H1 (cell line): ENCODE measurements around the gene SLC30A5. TPM values are rescaled to one million over a fixed set of nuclear protein-coding genes. Genes with fewer than 3 reads are reported as not detected.

Experiments used
- CEBPB ChIP-seq: IDR thresholded peaks from 2 replicates; pipeline ENCODE4 v1.6.1; 2012; ENCODE audit warnings: low read depth, low read length
- CHD1 ChIP-seq: IDR thresholded peaks from 2 replicates; pipeline ENCODE4 v1.6.1; 2012; ENCODE audit warnings: low read depth, low read length, improper control_type of control experiment
- EP300 ChIP-seq, 2 experiments: IDR thresholded peaks; 1 replicate in 1 of 2; 2 replicates in 1 of 2; pipeline ENCODE4 v1.6.1; 2011 to 2012; ENCODE audit warnings: low read depth in 2 of 2, low read length in 2 of 2, mild to moderate bottlenecking in 2 of 2, borderline replicate concordance in 1 of 2, inconsistent platforms in 1 of 2, moderate library complexity in 1 of 2
- FOSL1 ChIP-seq: IDR thresholded peaks from 2 replicates; pipeline ENCODE4 v1.6.1; 2011; ENCODE audit warnings: mild to moderate bottlenecking, low read depth, low read length, moderate library complexity; ENCODE audit not compliant: insufficient read depth
- KDM1A ChIP-seq: fragments of 200-600, 300-600 bp; sonication (generic); IDR thresholded peaks from 2 replicates; pipeline ENCODE4 v1.7.1; 2016; ENCODE audit warnings: mild to moderate bottlenecking, low read length, borderline replicate concordance
- NANOG ChIP-seq: IDR thresholded peaks from 2 replicates; pipeline ENCODE4 v1.6.1; 2011; ENCODE audit warnings: low read length, low read depth, mild to moderate bottlenecking, inconsistent platforms; ENCODE audit not compliant: insufficient read depth, poor library complexity, severe bottlenecking
- SAP30 ChIP-seq: fragments of 300-600 bp; sonication (generic); IDR thresholded peaks from 2 replicates; pipeline ENCODE4 v1.7.1; 2012; ENCODE audit warnings: low read length, moderate library complexity, mild to moderate bottlenecking, inconsistent platforms; ENCODE audit not compliant: insufficient read depth, insufficient replicate concordance
- TAF1 ChIP-seq: IDR thresholded peaks from 2 replicates; pipeline ENCODE4 v1.6.1; 2011; ENCODE audit warnings: mild to moderate bottlenecking, low read depth, low read length
- polyA plus RNA-seq, 7 experiments: library from polyadenylated mRNA; depleted of rRNA in 3 of 7; stranded (reverse) in 5 of 7; unstranded in 2 of 7; fragments of >200 nt in 5 of 7; fragments of 200-250 nt in 2 of 7; gene quantifications; 1 replicate in 5 of 7; 2 replicates in 1 of 7; 4 replicates in 1 of 7; pipeline versions ENCODE4 v1.2.1 to v1.2.3, GENCODE V29; 2011 to 2013; ENCODE audit warnings: missing spikeins in 2 of 7, mixed read lengths in 2 of 7
- total RNA-seq: library from RNA; stranded (reverse); fragmentation: NEBNext Ultra II Directional; extraction: Animal tissue kit (Norgen Biotek cat#: 25700); gene quantifications from 2 replicates; pipeline ENCODE4 v1.2.1, GENCODE V29; 2021
- TF ChIP-seq, protein P1 (sequence below): fragments of 300-600 bp; sonication (generic); IDR thresholded peaks from 2 replicates; pipeline ENCODE4 v1.7.1; 2012; ENCODE audit warnings: low read length, moderate library complexity, mild to moderate bottlenecking, inconsistent platforms; ENCODE audit not compliant: insufficient replicate concordance
- TF ChIP-seq, protein P2 (sequence below): IDR thresholded peaks from 2 replicates; pipeline ENCODE4 v1.6.1; 2011; ENCODE audit warnings: low read depth, mild to moderate bottlenecking, low read length; ENCODE audit not compliant: insufficient read depth

Gene SLC30A5
- total and polyA plus RNA-seq, 2 of the 8 experiments (the other 6 are each of a cell fraction or from before 2014, with no cell fraction given) = 31.0 to 43.5 TPM

DNA sequence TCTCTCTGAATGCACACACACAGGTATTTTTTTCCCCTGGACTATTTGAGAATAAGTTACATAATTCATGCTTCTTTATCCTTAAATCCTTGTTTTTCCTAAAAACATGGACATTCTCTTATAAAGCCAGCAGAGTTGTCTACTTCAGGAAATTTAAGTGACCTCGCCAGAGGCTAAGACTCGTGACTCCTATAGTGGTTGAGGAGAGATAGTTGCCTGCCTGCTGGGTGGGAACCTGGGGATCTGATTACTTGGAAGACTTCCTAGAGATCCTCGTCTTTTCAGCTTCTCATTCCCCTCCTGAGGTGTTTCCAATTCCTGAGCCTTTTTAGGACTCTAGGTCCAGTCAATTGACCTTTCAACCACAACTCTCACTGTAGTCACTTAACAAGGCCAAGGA lies 5.5 kb downstream of the SLC30A5 start (continued):
- TF ChIP-seq, protein P1, sequence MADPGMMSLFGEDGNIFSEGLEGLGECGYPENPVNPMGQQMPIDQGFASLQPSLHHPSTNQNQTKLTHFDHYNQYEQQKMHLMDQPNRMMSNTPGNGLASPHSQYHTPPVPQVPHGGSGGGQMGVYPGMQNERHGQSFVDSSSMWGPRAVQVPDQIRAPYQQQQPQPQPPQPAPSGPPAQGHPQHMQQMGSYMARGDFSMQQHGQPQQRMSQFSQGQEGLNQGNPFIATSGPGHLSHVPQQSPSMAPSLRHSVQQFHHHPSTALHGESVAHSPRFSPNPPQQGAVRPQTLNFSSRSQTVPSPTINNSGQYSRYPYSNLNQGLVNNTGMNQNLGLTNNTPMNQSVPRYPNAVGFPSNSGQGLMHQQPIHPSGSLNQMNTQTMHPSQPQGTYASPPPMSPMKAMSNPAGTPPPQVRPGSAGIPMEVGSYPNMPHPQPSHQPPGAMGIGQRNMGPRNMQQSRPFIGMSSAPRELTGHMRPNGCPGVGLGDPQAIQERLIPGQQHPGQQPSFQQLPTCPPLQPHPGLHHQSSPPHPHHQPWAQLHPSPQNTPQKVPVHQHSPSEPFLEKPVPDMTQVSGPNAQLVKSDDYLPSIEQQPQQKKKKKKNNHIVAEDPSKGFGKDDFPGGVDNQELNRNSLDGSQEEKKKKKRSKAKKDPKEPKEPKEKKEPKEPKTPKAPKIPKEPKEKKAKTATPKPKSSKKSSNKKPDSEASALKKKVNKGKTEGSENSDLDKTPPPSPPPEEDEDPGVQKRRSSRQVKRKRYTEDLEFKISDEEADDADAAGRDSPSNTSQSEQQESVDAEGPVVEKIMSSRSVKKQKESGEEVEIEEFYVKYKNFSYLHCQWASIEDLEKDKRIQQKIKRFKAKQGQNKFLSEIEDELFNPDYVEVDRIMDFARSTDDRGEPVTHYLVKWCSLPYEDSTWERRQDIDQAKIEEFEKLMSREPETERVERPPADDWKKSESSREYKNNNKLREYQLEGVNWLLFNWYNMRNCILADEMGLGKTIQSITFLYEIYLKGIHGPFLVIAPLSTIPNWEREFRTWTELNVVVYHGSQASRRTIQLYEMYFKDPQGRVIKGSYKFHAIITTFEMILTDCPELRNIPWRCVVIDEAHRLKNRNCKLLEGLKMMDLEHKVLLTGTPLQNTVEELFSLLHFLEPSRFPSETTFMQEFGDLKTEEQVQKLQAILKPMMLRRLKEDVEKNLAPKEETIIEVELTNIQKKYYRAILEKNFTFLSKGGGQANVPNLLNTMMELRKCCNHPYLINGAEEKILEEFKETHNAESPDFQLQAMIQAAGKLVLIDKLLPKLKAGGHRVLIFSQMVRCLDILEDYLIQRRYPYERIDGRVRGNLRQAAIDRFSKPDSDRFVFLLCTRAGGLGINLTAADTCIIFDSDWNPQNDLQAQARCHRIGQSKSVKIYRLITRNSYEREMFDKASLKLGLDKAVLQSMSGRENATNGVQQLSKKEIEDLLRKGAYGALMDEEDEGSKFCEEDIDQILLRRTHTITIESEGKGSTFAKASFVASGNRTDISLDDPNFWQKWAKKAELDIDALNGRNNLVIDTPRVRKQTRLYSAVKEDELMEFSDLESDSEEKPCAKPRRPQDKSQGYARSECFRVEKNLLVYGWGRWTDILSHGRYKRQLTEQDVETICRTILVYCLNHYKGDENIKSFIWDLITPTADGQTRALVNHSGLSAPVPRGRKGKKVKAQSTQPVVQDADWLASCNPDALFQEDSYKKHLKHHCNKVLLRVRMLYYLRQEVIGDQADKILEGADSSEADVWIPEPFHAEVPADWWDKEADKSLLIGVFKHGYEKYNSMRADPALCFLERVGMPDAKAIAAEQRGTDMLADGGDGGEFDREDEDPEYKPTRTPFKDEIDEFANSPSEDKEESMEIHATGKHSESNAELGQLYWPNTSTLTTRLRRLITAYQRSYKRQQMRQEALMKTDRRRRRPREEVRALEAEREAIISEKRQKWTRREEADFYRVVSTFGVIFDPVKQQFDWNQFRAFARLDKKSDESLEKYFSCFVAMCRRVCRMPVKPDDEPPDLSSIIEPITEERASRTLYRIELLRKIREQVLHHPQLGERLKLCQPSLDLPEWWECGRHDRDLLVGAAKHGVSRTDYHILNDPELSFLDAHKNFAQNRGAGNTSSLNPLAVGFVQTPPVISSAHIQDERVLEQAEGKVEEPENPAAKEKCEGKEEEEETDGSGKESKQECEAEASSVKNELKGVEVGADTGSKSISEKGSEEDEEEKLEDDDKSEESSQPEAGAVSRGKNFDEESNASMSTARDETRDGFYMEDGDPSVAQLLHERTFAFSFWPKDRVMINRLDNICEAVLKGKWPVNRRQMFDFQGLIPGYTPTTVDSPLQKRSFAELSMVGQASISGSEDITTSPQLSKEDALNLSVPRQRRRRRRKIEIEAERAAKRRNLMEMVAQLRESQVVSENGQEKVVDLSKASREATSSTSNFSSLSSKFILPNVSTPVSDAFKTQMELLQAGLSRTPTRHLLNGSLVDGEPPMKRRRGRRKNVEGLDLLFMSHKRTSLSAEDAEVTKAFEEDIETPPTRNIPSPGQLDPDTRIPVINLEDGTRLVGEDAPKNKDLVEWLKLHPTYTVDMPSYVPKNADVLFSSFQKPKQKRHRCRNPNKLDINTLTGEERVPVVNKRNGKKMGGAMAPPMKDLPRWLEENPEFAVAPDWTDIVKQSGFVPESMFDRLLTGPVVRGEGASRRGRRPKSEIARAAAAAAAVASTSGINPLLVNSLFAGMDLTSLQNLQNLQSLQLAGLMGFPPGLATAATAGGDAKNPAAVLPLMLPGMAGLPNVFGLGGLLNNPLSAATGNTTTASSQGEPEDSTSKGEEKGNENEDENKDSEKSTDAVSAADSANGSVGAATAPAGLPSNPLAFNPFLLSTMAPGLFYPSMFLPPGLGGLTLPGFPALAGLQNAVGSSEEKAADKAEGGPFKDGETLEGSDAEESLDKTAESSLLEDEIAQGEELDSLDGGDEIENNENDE = no peak
- TF ChIP-seq SAP30 = no peak
- TF ChIP-seq TAF1 = no peak
- no peak for TF ChIP-seq EP300 (IDR thresholded peaks at IDR 0.05; ENCODE audit: borderline replicate concordance in 1 of 2, low read depth in 2 of 2, low read length in 2 of 2)
- TF ChIP-seq, protein P2, sequence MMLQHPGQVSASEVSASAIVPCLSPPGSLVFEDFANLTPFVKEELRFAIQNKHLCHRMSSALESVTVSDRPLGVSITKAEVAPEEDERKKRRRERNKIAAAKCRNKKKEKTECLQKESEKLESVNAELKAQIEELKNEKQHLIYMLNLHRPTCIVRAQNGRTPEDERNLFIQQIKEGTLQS = no peak
- TF ChIP-seq NANOG = no peak
- TF ChIP-seq KDM1A = no peak
- no peak for TF ChIP-seq CEBPB
- no peak for TF ChIP-seq CHD1
- TF ChIP-seq FOSL1 = no peak
- TF ChIP-seq, all 59 proteins: peak for 0
